PC-9 (cell line): ENCODE results near the gene MGAT4A.

ENCODE experiments used
- EZH2 ChIP-seq: fragments of 200-600 bp; sonication (generic); IDR thresholded peaks from 2 replicates; pipeline ENCODE4 v1.8.0; 2017; ENCODE audit warnings: antibody characterized with exemption, low read depth
- TF ChIP-seq, protein P1 (sequence below): fragments of 200-600 bp; sonication (generic); conservative IDR thresholded peaks from 2 replicates; pipeline ENCODE4 v1.6.1; 2017; ENCODE audit warnings: mixed run types, antibody characterized with exemption, mild to moderate bottlenecking, moderate library complexity

DNA sequence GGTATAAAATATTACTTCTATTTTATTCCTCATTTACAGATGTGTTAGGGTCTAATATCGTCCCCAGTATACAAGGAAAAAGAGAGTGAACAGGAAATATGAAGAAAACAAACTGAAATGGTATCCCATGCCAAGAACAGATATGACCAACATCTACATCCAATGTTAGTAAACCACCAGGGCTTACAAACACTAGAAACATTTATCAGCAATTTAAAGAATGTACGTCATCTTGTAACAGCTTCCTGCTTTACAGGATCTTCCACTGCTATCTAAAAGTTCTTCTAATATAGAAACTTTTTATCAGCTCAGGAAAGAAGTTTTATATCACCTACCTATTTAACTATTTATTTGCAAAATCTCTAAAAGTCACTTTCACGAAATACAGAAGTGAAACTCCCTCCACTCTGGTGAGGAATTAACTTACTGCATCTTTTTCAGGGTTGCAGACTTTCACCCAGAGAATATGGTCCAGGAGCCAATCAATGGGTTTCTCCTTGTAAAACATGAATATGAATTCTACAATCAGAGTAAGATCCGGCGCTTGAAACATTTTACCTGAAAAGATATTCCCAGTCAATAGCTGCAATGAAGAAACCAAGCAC lies 87.3 kb downstream of the MGAT4A start:
- TF ChIP-seq, protein P1, sequence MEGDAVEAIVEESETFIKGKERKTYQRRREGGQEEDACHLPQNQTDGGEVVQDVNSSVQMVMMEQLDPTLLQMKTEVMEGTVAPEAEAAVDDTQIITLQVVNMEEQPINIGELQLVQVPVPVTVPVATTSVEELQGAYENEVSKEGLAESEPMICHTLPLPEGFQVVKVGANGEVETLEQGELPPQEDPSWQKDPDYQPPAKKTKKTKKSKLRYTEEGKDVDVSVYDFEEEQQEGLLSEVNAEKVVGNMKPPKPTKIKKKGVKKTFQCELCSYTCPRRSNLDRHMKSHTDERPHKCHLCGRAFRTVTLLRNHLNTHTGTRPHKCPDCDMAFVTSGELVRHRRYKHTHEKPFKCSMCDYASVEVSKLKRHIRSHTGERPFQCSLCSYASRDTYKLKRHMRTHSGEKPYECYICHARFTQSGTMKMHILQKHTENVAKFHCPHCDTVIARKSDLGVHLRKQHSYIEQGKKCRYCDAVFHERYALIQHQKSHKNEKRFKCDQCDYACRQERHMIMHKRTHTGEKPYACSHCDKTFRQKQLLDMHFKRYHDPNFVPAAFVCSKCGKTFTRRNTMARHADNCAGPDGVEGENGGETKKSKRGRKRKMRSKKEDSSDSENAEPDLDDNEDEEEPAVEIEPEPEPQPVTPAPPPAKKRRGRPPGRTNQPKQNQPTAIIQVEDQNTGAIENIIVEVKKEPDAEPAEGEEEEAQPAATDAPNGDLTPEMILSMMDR, result no peak
- TF ChIP-seq EZH2, result no peak
